OCI-LY1 (cell line): Measurements from ENCODE around the gene WHRN.

Source experiments
- H2AFZ ChIP-seq: fragments of 200-600 bp; sonication (generic), shearing (Covaris generic); 2 replicates; pipeline ENCODE4 v1.6.0; 2014; ENCODE audit warnings: antibody characterized with exemption, mild to moderate bottlenecking, low read length
- H3F3A ChIP-seq: fragments of 200-600 bp; sonication (generic), shearing (Covaris generic); 2 replicates; pipeline ENCODE4 v1.6.0; 2014; ENCODE audit warnings: mild to moderate bottlenecking, antibody characterized with exemption, low read length, moderate library complexity; ENCODE audit not compliant: insufficient read depth
- H3K27ac ChIP-seq: fragments of 200-600 bp; sonication (generic); 2 replicates; pipeline ENCODE4 v1.5.1; 2014; ENCODE audit warnings: low read length, mixed run types, mild to moderate bottlenecking, low read depth; ENCODE audit not compliant: poor library complexity, severe bottlenecking
- H3K27me3 ChIP-seq: fragments of 200-600 bp; sonication (generic); 2 replicates; pipeline ENCODE4 v1.6.0; 2014; ENCODE audit warnings: antibody characterized with exemption, mild to moderate bottlenecking, low read length, moderate library complexity; ENCODE audit not compliant: insufficient read depth
- H3K36me3 ChIP-seq: fragments of 200-600 bp; sonication (generic); 2 replicates; pipeline ENCODE4 v1.6.1; 2014; ENCODE audit warnings: mild to moderate bottlenecking, antibody characterized with exemption, low read length, moderate library complexity, mixed read lengths; ENCODE audit not compliant: insufficient read depth
- H3K4me1 ChIP-seq: fragments of 200-600 bp; sonication (generic); 2 replicates; pipeline ENCODE4 v1.5.1; 2014; ENCODE audit warnings: mild to moderate bottlenecking, low read length, moderate library complexity; ENCODE audit not compliant: insufficient read depth, severe bottlenecking
- H3K4me2 ChIP-seq: fragments of 200-600 bp; sonication (generic), shearing (Covaris generic); 2 replicates; pipeline ENCODE4 v1.6.1; 2014; ENCODE audit warnings: low read length
- H3K4me3 ChIP-seq: fragments of 200-600 bp; sonication (generic); 2 replicates; pipeline ENCODE4 v1.5.1; 2014; ENCODE audit warnings: low read length, low read depth, mild to moderate bottlenecking, mixed read lengths; ENCODE audit not compliant: poor library complexity, severe bottlenecking
- H3K79me2 ChIP-seq: fragments of 200-600 bp; shearing (Covaris generic); 2 replicates; pipeline ENCODE4 v1.6.1; 2016; ENCODE audit warnings: mixed run types, low read length, mixed read lengths; ENCODE audit not compliant: insufficient read depth
- H3K9ac ChIP-seq: fragments of 200-600 bp; sonication (generic), shearing (Covaris generic); 2 replicates; pipeline ENCODE4 v1.6.1; 2014; ENCODE audit warnings: mild to moderate bottlenecking, low read length, mixed read lengths
- H3K9me2 ChIP-seq: fragments of 200-600 bp; sonication (generic), shearing (Covaris generic); 2 replicates; pipeline ENCODE4 v1.6.1; 2014; ENCODE audit warnings: low read depth, mild to moderate bottlenecking, low read length, mixed read lengths
- H3K9me3 ChIP-seq: fragments of 200-600 bp; shearing (Covaris generic); 2 replicates; pipeline ENCODE4 v1.6.1; 2014; ENCODE audit warnings: low read length, mixed read lengths
- H4K20me1 ChIP-seq: fragments of 200-600 bp; sonication (generic), shearing (Covaris generic); 2 replicates; pipeline ENCODE4 v1.6.0; 2016; ENCODE audit warnings: mild to moderate bottlenecking, low read length; ENCODE audit not compliant: insufficient read depth
- CTCF ChIP-seq: fragments of 200-600 bp; sonication (generic), shearing (Covaris generic); IDR thresholded peaks from 2 replicates; pipeline ENCODE4 v1.5.1; 2017; ENCODE audit warnings: mild to moderate bottlenecking, antibody characterized with exemption, low read length, moderate library complexity, mixed read lengths
- EZH2 ChIP-seq: fragments of 200-600 bp; sonication (generic), shearing (Covaris generic); IDR thresholded peaks from 2 replicates; pipeline ENCODE4 v1.8.0; 2017; ENCODE audit warnings: borderline replicate concordance, mixed run types, mild to moderate bottlenecking, antibody characterized with exemption, low read length, moderate library complexity, mixed read lengths

The WHRN gene

DNA sequence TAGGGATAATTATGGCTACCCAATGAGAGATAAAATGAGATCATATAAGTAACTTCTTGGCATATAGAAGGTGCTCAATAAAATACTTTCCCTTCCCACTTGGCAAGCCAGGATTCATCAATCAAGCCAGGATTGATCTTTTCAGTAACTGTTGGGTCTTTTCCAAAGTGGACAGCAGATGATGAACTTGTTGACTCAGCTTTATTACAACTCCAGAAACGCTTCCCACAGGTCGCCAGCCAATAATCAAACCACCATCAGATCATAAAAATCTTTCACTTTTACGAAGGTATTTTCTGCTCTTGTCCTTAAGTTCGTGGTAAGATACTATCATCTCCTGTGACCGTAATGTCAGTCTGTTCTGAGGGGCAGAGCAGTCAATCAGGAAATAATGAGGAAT, 39.8 kb upstream of the WHRN start:
- no peak overlapping the region for H2AFZ ChIP-seq
- no peaks in the 10 kb centered on the region for H3F3A ChIP-seq
- no peaks in the 10 kb centered on the region for H3K79me2 ChIP-seq
- no peaks in the 10 kb centered on the region for H3K27me3 ChIP-seq
- H3K27ac ChIP-seq, result no peak overlapping the region
- no peak overlapping the region for H3K9ac ChIP-seq
- no peak overlapping the region for H3K4me2 ChIP-seq
- no peaks in the 10 kb centered on the region for H4K20me1 ChIP-seq
- no peaks in the 10 kb centered on the region for H3K9me2 ChIP-seq
- H3K4me3 ChIP-seq, result no peak overlapping the region
- peaks cover 3% of the 10 kb centered on the region; the same call in 1 of the 2 replicates for H3K9me3 ChIP-seq
- H3K36me3 ChIP-seq, result no peaks in the 10 kb centered on the region
- no peak for TF ChIP-seq EZH2
- no peak for TF ChIP-seq CTCF
- peaks cover 7% of the 10 kb centered on the region for H3K4me1 ChIP-seq

- TF ChIP-seq CTCF, result no peak
- TF ChIP-seq EZH2, result no peak
- Histone ChIP-seq H3K4me2 (peak overlapping the region; percentile 38; the same call in 1 of the 2 replicates), H3K9me3 (peaks cover 3% of the 10 kb centered on the region; the same call in 1 of the 2 replicates), H3K4me3 (no peak overlapping the region), H2AFZ (no peak overlapping the region), H3K79me2 (no peaks in the 10 kb centered on the region), H3F3A (no peaks in the 10 kb centered on the region), H3K27me3 (no peaks in the 10 kb centered on the region; the same call in 1 of the 2 replicates), H3K4me1 (peaks cover 11% of the 10 kb centered on the region), H3K36me3 (no peaks in the 10 kb centered on the region), H3K9ac (no peak overlapping the region), H3K9me2 (no peaks in the 10 kb centered on the region), H4K20me1 (no peaks in the 10 kb centered on the region), H3K27ac (peak overlapping the region; percentile 56)
These were observed 34.6 kb upstream of the WHRN start for GRCh38 chr9:114539701-114540380.

- peaks cover 11% of the 10 kb centered on the region for H3K4me1 ChIP-seq
- no peak overlapping the region for H3K4me2 ChIP-seq
- H3F3A ChIP-seq, result no peaks in the 10 kb centered on the region
- H3K79me2 ChIP-seq, result no peaks in the 10 kb centered on the region
- H3K9ac ChIP-seq, result no peak overlapping the region
- H2AFZ ChIP-seq, result no peak overlapping the region
- H3K4me3 ChIP-seq, result no peak overlapping the region
- H3K36me3 ChIP-seq, result no peaks in the 10 kb centered on the region
- no peaks in the 10 kb centered on the region for H3K9me2 ChIP-seq
- no peaks in the 10 kb centered on the region for H4K20me1 ChIP-seq
- peaks cover 3% of the 10 kb centered on the region; the same call in 1 of the 2 replicates for H3K27me3 ChIP-seq
- H3K27ac ChIP-seq, result no peak overlapping the region
- TF ChIP-seq EZH2 (no peak), CTCF (peak; percentile 45)
- H3K9me3 ChIP-seq, result no peaks in the 10 kb centered on the region
These were observed 33.0 kb upstream of the WHRN start for GRCh38 chr9:114538241-114538640.
